Right forelimb (tissue), 1 donor: ENCODE data around the gene SPDYE8.
"Not testable (repeated sequence)": the region's sequence is repeated elsewhere in the genome, so short reads cannot be mapped to it uniquely, and the experiment has no call there.

Source experiments
- DNase-seq: peaks from one replicate; pipeline ENCODE4 v3.0.0-alpha.2; 2018

Gene SPDYE8

DNA sequence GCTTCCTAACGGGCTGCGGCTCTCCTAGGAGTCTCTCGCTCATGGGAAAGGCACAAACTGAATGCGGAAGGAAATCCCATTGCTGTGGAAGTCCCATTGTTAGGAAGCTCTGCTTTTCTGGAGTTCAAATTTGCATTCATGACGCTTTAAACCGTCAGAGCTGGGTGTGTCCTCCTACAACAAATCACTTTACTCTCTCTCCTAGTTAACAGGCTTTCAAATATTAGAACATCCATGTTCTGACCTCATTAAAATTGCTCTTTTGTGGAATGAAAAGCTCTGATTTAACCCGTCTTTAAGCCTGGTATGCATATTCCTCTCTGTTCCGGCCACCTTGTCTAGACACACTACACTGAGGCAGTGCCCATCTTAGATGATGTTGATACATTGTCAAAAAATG is at the start of gene SPDYE8:
SPDYE8 (minus strand) TSS at position 101 of the 400 bp plus-strand sequence. CDS start 1,800 bp downstream, outside the sequence.
- DNase-seq: not testable (repeated sequence)

DNA sequence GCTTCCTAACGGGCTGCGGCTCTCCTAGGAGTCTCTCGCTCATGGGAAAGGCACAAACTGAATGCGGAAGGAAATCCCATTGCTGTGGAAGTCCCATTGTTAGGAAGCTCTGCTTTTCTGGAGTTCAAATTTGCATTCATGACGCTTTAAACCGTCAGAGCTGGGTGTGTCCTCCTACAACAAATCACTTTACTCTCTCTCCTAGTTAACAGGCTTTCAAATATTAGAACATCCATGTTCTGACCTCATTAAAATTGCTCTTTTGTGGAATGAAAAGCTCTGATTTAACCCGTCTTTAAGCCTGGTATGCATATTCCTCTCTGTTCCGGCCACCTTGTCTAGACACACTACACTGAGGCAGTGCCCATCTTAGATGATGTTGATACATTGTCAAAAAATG is 28.2 kb upstream of the SPDYE8 start, which contains the start of gene SPDYE11:
SPDYE11 (minus strand) TSS at position 101 of the 400 bp plus-strand sequence. CDS start 1,800 bp downstream, outside the sequence.
- DNase-seq: not testable (repeated sequence)

DNA sequence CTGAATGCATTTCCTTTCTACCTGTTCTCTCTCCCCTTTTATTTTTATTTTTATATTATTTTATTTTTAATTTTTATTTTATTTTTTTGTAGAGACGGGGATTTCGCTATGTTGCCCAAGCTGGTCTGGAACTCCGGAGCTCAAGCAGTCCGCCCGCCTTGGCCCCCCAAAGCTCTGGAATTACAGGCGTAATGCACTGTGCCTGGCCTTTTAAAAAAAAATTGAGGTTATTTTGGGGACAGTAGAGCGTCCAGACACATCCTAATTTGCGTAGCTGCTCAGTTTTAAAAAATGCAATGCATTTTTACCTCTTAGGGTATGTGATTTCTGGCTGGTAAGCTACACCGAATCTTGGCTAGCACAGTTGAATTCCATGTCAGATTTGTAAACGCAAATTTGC is 23.1 kb downstream of the SPDYE8 start:
- DNase-seq: not testable (repeated sequence)

GRCh38 chr7:73005693-73006447 is 23.7 kb downstream of the SPDYE8 start:
- peak; percentile 90 for DNase-seq

- DNase-seq: not testable (repeated sequence)
Observed at GRCh38 chr7:73005356-73005692, 24.2 kb downstream of the SPDYE8 start.

GRCh38 chr7:72997887-72998468 is 31.6 kb downstream of the SPDYE8 start:
- not testable (repeated sequence) for DNase-seq

DNA sequence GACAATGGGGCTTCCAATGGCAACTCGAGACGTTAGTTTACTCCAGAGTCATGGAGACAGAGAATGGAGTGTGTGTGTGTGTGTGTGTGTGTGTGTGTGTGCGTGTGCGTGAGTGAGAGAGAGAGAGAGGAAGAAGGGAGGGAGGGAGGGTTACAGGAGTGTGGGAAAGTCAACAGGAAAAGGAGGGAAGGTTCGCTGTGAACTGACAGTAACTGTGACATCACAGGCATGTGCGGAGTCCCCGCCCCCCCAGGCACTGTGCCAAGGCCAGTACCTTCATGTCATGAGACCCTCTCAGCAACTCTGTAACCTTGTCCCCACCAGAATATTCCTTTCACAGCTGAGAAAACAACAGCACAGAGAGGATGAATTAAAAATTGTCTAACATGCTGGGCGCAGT is 32.1 kb downstream of the SPDYE8 start:
- not testable (repeated sequence) for DNase-seq

- DNase-seq: not testable (repeated sequence)
Observed at GRCh38 chr7:72995484-72995883, 34.1 kb downstream of the SPDYE8 start.

DNA sequence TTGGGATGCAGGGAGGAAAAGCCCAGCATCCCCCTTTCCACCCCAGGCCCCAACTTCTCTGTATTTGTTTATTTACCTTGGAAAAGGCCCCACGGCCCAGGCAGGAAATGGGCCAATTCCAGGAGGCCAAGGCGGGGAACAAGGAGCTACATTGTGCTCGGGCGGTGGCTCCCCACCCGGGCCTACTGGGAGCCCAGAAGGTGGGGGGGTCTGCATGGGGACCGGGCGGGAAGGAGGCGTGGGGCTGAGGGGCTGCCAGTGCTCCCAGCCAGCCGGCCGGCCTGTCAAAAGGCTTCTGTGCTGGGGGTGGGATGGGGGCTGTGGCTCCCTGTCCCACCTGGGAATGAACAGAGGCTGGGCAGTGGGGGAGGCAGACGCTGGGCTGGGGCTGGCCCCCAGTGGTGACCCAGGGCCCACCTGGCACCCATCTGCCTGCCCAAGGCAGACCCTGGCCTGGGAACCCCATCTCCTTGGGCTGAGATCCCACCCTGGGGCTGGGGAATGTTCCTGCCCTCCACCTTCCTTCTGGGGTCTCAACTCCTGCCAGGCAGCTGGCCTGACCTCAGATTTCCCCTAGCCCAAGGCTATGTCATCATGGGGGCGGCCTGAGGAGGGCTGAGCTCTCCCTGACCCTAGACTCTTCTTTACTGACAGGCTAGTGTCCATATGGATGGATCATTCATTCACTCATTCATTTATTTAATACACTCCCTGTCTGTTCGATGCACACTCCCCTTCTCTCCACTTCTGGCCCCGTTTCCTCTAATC is 39.2 kb downstream of the SPDYE8 start:
- DNase-seq: not testable (repeated sequence)

- DNase-seq: not testable (repeated sequence)
Observed at GRCh38 chr7:72982084-72982483, 47.5 kb downstream of the SPDYE8 start.

DNA sequence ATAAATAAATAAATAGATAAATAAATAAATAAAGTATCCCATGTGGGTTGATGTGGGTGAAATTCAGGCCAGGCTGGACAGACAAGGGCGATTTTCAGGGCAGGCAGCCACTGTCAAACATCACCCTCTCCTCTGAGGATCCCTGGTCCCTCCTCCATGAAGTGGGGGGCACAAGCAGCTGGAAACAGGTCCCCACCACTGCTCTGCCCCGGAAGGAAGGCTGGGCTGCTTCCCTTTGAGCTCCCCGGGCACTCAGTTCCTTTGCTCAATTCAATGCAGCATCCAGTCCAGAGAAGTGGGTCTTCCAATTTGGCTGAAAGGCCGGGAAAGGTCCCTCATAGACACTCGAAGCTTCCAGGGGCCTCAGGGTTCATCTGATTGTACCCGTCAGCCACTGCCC is 49.2 kb downstream of the SPDYE8 start:
- not testable (repeated sequence) for DNase-seq

DNA sequence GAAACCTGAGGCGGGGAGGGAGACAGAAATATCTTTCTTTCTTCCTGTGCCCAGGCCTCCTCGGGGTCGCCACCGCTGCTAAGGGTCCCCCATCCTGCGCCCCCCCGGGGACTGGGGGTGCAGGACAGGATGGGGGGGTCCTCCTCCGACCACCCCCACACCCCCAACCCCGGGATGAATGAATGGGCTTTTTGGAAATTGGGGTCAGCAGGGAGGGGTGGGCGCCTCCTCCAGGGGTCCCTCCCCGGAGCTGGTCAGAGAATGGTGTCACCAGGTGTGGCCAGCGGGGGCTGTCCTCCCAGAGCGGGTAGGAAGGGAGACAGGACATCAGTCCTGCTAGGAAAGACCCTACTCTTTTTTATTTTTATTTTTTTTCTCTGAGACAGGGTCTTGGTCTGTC is 53.1 kb downstream of the SPDYE8 start:
- not testable (repeated sequence) for DNase-seq

DNA sequence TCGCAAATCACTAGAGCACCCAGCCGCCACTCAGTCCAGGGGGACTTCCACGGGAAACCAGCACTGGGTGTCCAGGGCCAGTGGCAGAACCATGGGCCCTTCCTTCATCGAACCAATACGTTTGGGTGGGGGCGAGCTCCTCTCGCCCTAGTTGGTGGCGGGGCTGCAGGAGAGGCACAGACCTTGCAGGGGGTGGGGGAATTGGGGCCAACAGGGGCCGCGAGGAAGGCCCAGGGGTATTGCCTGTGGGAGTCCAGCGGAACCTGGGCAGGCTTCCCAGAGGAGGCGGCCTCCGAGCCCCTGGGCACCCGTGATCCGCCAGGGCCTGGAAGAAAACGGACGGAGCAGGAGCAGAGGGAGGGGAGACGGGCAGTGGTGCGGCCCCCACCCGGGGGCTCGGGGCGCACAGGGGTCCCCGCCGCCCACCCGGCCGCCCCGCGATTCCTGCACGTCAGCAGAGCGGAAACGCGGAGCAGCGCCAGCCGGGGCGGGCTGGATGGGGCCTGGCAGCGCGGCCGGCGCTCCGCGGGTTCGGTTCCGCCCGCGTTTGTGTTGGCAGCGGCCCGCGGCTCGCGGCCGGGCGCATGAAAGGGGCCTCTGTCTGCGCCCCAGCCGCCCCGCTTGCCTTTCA is 53.8 kb downstream of the SPDYE8 start:
- peak; percentile 49 for DNase-seq

GRCh38 chr7:72974781-72975180 is 54.8 kb downstream of the SPDYE8 start:
- not testable (repeated sequence) for DNase-seq

GRCh38 chr7:72971505-72971904 is 58.1 kb downstream of the SPDYE8 start:
- not testable (repeated sequence) for DNase-seq
